KMS-11 (cell line): Measurements from ENCODE around the gene TBC1D9.

Experiments
- H2AFZ ChIP-seq: fragments of 200-600 bp; sonication (generic); 2 replicates; pipeline ENCODE4 v1.6.1; 2016; ENCODE audit warnings: antibody characterized with exemption, mixed run types, low read depth
- H3K27ac ChIP-seq: fragments of 200-600 bp; sonication (generic); 2 replicates; pipeline ENCODE4 v1.6.1; 2016; ENCODE audit warnings: mild to moderate bottlenecking, mixed run types
- H3K27me3 ChIP-seq: fragments of 200-600 bp; sonication (generic); 2 replicates; pipeline ENCODE4 v1.6.1; 2017; ENCODE audit warnings: mild to moderate bottlenecking, low read depth, mixed run types, moderate library complexity; ENCODE audit not compliant: insufficient read depth
- H3K36me3 ChIP-seq: fragments of 200-600 bp; sonication (generic); 2 replicates; pipeline ENCODE4 v1.6.1; 2017; ENCODE audit warnings: mild to moderate bottlenecking, mixed run types; ENCODE audit not compliant: insufficient read depth
- H3K4me1 ChIP-seq: fragments of 200-600 bp; sonication (generic); 2 replicates; pipeline ENCODE4 v1.6.1; 2016; ENCODE audit warnings: mild to moderate bottlenecking, low read depth, mixed run types; ENCODE audit not compliant: poor library complexity, severe bottlenecking
- H3K4me2 ChIP-seq: fragments of 200-600 bp; sonication (generic); 2 replicates; pipeline ENCODE4 v1.7.0; 2016; ENCODE audit warnings: mild to moderate bottlenecking, mixed run types
- H3K4me3 ChIP-seq: fragments of 200-600 bp; sonication (generic); IDR thresholded peaks from 2 replicates; pipeline ENCODE4 v1.6.1; 2017; ENCODE audit warnings: low read depth, low read length, mixed read lengths; ENCODE audit not compliant: insufficient read depth
- H3K79me2 ChIP-seq: fragments of 200-600 bp; sonication (generic); 2 replicates; pipeline ENCODE4 v1.6.1; 2016; ENCODE audit warnings: low read depth, mixed run types; ENCODE audit not compliant: insufficient read depth
- H3K9ac ChIP-seq: fragments of 200-600 bp; sonication (generic); 2 replicates; pipeline ENCODE4 v1.6.1; 2016; ENCODE audit warnings: mild to moderate bottlenecking, mixed run types
- H4K20me1 ChIP-seq: fragments of 200-600 bp; sonication (generic); 2 replicates; pipeline ENCODE4 v1.6.1; 2016; ENCODE audit warnings: mild to moderate bottlenecking, mixed run types; ENCODE audit not compliant: insufficient read depth
- TF ChIP-seq, protein P1 (sequence below): fragments of 200-600 bp; sonication (generic); conservative IDR thresholded peaks from 2 replicates; pipeline ENCODE4 v1.6.1; 2017; ENCODE audit warnings: low read depth, mild to moderate bottlenecking, antibody characterized with exemption, low read length, moderate library complexity, mixed read lengths

The TBC1D9 gene

DNA sequence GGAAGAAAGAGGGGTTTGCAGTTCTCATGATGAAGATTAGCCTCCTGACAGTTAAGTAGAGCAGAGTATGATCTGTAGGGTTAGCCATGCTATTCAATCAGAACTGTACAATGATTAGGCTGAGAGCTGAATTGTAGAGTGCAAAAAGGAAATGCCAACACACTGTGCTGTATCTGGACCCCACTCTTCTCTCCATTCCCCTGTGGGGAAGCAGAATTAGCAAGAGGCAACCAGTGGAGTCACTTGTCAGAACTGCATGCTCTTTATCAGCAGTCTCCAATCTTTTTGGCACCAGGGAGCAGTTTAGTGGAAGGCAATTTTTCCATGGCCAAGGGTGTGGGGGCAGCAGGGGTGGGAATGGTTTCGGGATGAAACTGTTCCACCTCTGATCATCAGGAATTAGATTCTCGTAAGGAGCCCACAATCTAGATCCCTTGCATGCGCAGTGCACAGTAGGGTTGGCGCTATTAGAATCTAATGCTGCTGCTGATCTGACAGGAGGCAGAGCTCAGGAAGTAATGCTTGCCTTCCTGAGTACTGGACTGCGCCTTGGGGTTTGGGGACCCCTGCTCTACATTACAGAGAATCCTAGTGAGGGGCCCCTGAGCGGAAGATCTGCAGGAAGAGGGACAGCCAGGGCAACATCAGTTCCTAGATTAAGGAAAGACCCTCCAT, 19.4 kb downstream of the TBC1D9 start:
- TF ChIP-seq, protein P1, sequence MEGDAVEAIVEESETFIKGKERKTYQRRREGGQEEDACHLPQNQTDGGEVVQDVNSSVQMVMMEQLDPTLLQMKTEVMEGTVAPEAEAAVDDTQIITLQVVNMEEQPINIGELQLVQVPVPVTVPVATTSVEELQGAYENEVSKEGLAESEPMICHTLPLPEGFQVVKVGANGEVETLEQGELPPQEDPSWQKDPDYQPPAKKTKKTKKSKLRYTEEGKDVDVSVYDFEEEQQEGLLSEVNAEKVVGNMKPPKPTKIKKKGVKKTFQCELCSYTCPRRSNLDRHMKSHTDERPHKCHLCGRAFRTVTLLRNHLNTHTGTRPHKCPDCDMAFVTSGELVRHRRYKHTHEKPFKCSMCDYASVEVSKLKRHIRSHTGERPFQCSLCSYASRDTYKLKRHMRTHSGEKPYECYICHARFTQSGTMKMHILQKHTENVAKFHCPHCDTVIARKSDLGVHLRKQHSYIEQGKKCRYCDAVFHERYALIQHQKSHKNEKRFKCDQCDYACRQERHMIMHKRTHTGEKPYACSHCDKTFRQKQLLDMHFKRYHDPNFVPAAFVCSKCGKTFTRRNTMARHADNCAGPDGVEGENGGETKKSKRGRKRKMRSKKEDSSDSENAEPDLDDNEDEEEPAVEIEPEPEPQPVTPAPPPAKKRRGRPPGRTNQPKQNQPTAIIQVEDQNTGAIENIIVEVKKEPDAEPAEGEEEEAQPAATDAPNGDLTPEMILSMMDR = no peak
- Histone ChIP-seq H4K20me1 (no peaks in the 10 kb centered on the region), H3K4me1 (peaks cover 7% of the 10 kb centered on the region), H3K27ac (no peak overlapping the region), H3K27me3 (no peaks in the 10 kb centered on the region), H3K36me3 (no peaks in the 10 kb centered on the region), H2AFZ (no peak overlapping the region), H3K79me2 (no peaks in the 10 kb centered on the region), H3K4me3 (no peak overlapping the region), H3K9ac (no peak overlapping the region), H3K4me2 (no peak overlapping the region)

- no peaks in the 10 kb centered on the region for H3K79me2 ChIP-seq
- no peak overlapping the region for H2AFZ ChIP-seq
- no peaks in the 10 kb centered on the region for H3K27me3 ChIP-seq
- H3K4me2 ChIP-seq = no peak overlapping the region
- no peaks in the 10 kb centered on the region for H3K36me3 ChIP-seq
- H4K20me1 ChIP-seq = no peaks in the 10 kb centered on the region
- H3K4me3 ChIP-seq = no peak overlapping the region
- TF ChIP-seq, protein P1 = no peak
- H3K27ac ChIP-seq = no peak overlapping the region
- no peaks in the 10 kb centered on the region for H3K4me1 ChIP-seq
- no peak overlapping the region for H3K9ac ChIP-seq
These were observed 20.3 kb downstream of the TBC1D9 start for GRCh38 chr4:140735779-140736391.

- Histone ChIP-seq H2AFZ (no peak overlapping the region), H4K20me1 (no peaks in the 10 kb centered on the region), H3K79me2 (no peaks in the 10 kb centered on the region), H3K4me2 (no peak overlapping the region), H3K36me3 (no peaks in the 10 kb centered on the region), H3K4me3 (no peak overlapping the region), H3K9ac (no peak overlapping the region), H3K27ac (no peak overlapping the region), H3K27me3 (no peaks in the 10 kb centered on the region), H3K4me1 (no peaks in the 10 kb centered on the region)
- TF ChIP-seq, protein P1 = no peak
These were observed 20.9 kb downstream of the TBC1D9 start for GRCh38 chr4:140735317-140735716.

DNA sequence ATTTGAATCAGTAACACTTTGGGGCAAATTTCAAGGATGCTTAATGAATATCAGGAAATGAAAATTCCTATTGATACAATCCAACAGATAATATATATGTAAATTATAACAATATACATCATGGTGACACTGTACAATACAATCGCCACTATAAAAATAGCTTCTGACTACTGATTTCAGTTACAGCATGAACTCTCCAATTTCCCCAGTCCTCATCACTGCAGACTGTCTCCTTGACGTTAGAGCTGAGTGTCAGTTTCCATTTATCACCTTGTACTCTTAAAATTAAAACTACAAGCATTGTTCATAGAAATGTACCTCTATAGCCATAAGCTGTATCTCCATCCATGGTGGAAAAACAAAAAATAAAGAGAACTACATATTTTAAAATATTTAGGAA, 23.4 kb downstream of the TBC1D9 start:
- no peaks in the 10 kb centered on the region for H3K79me2 ChIP-seq
- H4K20me1 ChIP-seq = no peaks in the 10 kb centered on the region
- H3K27ac ChIP-seq = no peak overlapping the region
- H3K4me3 ChIP-seq = no peak overlapping the region
- H2AFZ ChIP-seq = no peak overlapping the region
- H3K36me3 ChIP-seq = no peaks in the 10 kb centered on the region
- H3K4me2 ChIP-seq = no peak overlapping the region
- H3K9ac ChIP-seq = no peak overlapping the region
- TF ChIP-seq, protein P1 = no peak
- no peaks in the 10 kb centered on the region for H3K27me3 ChIP-seq
- H3K4me1 ChIP-seq = no peaks in the 10 kb centered on the region
